ENCODE results near the gene DCHS2.

DCHS2 gene

GRCh38 chr4:154208424-154208823, 283.2 kb downstream of the DCHS2 start:
- no peak for TF ChIP-seq CTCF (IDR thresholded peaks at IDR 0.05; ENCODE audit: extremely low read depth, insufficient read depth, missing control alignments)
- in situ Hi-C loops (cut with MboI; ENCODE audit: low pct_unique_long_range_greater_than_20kb, low sequenced_read_pairs, unreplicated experiment) = no loop called here

GRCh38 chr4:154205471-154205870, 286.1 kb downstream of the DCHS2 start:
- TF ChIP-seq CTCF (IDR thresholded peaks at IDR 0.05; ENCODE audit: extremely low read depth, insufficient read depth, missing control alignments) = no peak
- no peak for DNase-seq (ENCODE audit: low spot score)
- in situ Hi-C loops (cut with MboI; ENCODE audit: low pct_unique_long_range_greater_than_20kb, low sequenced_read_pairs, unreplicated experiment) = no loop called here

More at GRCh38 chr4:154208424-154208823, 283.2 kb downstream of the DCHS2 start:
- no peak for DNase-seq (ENCODE audit: low spot score)

- DNase-seq (ENCODE audit: low spot score) = no peak
- in situ Hi-C loops (cut with MboI; ENCODE audit: low pct_unique_long_range_greater_than_20kb, low sequenced_read_pairs, unreplicated experiment) = no loop called here
- no peak for TF ChIP-seq CTCF (IDR thresholded peaks at IDR 0.05; ENCODE audit: extremely low read depth, insufficient read depth, missing control alignments)
These were observed 296.9 kb downstream of the DCHS2 start for GRCh38 chr4:154194649-154195048.

GRCh38 chr4:154192585-154192984, 299.0 kb downstream of the DCHS2 start:
- in situ Hi-C loops (cut with MboI; ENCODE audit: low pct_unique_long_range_greater_than_20kb, low sequenced_read_pairs, unreplicated experiment) = no loop called here
- no peak for TF ChIP-seq CTCF (IDR thresholded peaks at IDR 0.05; ENCODE audit: extremely low read depth, insufficient read depth, missing control alignments)
- no peak for DNase-seq (ENCODE audit: low spot score)

GRCh38 chr4:154189346-154189745, 302.3 kb downstream of the DCHS2 start:
- TF ChIP-seq CTCF (IDR thresholded peaks at IDR 0.05; ENCODE audit: extremely low read depth, insufficient read depth, missing control alignments) = no peak
- in situ Hi-C loops (cut with MboI; ENCODE audit: low pct_unique_long_range_greater_than_20kb, low sequenced_read_pairs, unreplicated experiment) = no loop called here
- no peak for DNase-seq (ENCODE audit: low spot score)

GRCh38 chr4:154186888-154187287, 304.7 kb downstream of the DCHS2 start:
- in situ Hi-C loops (cut with MboI; ENCODE audit: low pct_unique_long_range_greater_than_20kb, low sequenced_read_pairs, unreplicated experiment) = no loop called here
- no peak for TF ChIP-seq CTCF (IDR thresholded peaks at IDR 0.05; ENCODE audit: extremely low read depth, insufficient read depth, missing control alignments)
- no peak for DNase-seq (ENCODE audit: low spot score)

- in situ Hi-C loops (cut with MboI; ENCODE audit: low pct_unique_long_range_greater_than_20kb, low sequenced_read_pairs, unreplicated experiment) = no loop called here
- no peak for DNase-seq (ENCODE audit: low spot score)
- TF ChIP-seq CTCF (IDR thresholded peaks at IDR 0.05; ENCODE audit: extremely low read depth, insufficient read depth, missing control alignments) = no peak
These were observed 305.6 kb downstream of the DCHS2 start for GRCh38 chr4:154186035-154186434.
